ENCODE results near the gene EIF2AK3. TPM values are rescaled to one million over a fixed set of nuclear protein-coding genes. Genes with fewer than 3 reads are reported as not detected.

Gene EIF2AK3
- total RNA-seq, 2 donors from 2014 or later, result 10.2 to 13.4 TPM

DNA sequence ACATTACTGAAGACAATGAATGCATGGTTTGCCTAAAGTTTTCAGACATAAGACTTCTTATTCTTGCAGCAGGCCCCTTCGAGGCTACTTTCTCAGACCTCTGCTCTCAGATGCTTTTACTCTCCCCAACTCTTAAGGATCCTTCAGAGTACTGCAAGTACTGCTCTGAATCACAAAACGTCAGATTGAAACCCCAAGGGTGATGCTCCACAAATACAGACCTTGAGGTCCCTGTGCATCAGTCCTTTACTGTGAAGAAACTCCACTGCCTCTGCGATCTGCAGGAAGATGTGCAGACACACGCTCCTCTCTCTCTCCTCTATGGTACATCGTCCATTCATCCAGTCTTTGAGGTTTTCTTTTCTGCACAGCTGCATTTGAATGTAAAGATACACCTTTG is 52.8 kb downstream of the EIF2AK3 start:
- TF ChIP-seq, protein P1, sequence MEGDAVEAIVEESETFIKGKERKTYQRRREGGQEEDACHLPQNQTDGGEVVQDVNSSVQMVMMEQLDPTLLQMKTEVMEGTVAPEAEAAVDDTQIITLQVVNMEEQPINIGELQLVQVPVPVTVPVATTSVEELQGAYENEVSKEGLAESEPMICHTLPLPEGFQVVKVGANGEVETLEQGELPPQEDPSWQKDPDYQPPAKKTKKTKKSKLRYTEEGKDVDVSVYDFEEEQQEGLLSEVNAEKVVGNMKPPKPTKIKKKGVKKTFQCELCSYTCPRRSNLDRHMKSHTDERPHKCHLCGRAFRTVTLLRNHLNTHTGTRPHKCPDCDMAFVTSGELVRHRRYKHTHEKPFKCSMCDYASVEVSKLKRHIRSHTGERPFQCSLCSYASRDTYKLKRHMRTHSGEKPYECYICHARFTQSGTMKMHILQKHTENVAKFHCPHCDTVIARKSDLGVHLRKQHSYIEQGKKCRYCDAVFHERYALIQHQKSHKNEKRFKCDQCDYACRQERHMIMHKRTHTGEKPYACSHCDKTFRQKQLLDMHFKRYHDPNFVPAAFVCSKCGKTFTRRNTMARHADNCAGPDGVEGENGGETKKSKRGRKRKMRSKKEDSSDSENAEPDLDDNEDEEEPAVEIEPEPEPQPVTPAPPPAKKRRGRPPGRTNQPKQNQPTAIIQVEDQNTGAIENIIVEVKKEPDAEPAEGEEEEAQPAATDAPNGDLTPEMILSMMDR (IDR thresholded peaks at IDR 0.05), result no peak
- DNase-seq (ENCODE audit: low spot score), result no peak
- Histone ChIP-seq H3K27ac (no peak overlapping the region), H3K9me3 (no peaks in the 10 kb centered on the region), H3K4me3 (no peak overlapping the region), H3K27me3 (no peaks in the 10 kb centered on the region), H3K4me1 (no peaks in the 10 kb centered on the region), H3K36me3 (peaks cover 65% of the 10 kb centered on the region)

DNA sequence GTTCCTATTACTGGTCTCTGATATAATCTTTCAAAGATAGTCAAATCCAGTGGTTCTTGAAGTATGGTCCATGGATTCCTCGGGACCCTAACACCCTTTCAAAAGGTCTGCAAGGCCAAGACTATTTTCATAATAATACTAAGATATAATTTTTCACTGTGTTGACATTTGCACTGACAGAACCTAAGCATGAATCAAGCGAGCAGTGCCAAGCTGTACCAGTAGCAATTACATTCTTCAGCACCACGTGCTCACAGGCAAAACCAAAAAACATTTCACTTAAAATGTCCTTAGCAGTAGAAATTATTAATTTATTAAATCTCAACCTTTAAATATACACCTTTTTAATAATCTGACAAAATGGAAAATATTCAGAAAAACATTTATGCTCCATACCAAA is 59.1 kb downstream of the EIF2AK3 start:
- Histone ChIP-seq H3K4me1 (no peaks in the 10 kb centered on the region), H3K9me3 (no peaks in the 10 kb centered on the region), H3K4me3 (no peak overlapping the region), H3K27me3 (no peaks in the 10 kb centered on the region), H3K36me3 (peaks cover 25% of the 10 kb centered on the region), H3K27ac (no peak overlapping the region)
- TF ChIP-seq, protein P1 (IDR thresholded peaks at IDR 0.05), result no peak
- no peak for DNase-seq (ENCODE audit: low spot score)

DNA sequence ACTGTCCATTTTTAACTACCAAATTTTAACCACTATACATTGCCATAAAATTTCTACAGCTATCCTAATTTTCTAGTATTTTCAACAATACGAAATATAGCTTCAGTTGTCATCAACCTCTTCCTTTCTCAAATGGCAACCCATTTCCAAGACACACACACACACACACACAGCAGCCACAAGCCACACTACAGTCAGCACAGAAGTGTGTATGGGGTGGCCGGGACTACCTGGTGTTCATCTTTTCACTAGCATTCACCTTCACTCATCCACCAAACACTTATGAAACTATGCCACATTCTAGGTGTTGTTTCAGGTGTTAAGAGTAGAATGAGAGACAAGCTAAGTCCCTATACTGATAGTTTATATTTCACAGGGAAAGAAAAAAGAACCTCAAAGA is 62.9 kb downstream of the EIF2AK3 start:
- H3K36me3 ChIP-seq, result peaks cover 33% of the 10 kb centered on the region
- H3K4me3 ChIP-seq, result no peak overlapping the region
- H3K27me3 ChIP-seq, result no peaks in the 10 kb centered on the region
- H3K27ac ChIP-seq, result no peak overlapping the region
- no peak for DNase-seq (ENCODE audit: low spot score)
- TF ChIP-seq, protein P1 (IDR thresholded peaks at IDR 0.05), result no peak
- H3K4me1 ChIP-seq, result no peaks in the 10 kb centered on the region
- H3K9me3 ChIP-seq, result no peaks in the 10 kb centered on the region

DNA sequence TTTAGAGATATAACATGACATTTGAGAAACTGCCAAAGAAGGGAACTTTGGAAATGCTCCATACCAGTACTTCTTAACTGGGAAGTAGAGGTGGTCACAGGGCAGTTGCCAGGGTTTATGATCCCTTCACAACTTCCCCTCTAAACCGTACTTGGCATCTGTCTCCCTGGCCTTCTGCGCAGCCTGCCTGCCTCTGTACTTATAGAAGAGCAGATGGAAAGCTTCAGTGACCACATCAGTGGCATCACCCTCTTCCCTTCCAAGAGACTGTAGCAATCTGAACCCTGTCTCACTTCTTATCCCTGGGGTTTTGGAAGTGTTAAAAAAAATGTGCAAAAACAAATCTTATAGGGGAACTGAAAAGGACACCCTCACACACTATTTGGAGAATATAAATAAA is 64.1 kb downstream of the EIF2AK3 start:
- DNase-seq (ENCODE audit: low spot score), result no peak
- Histone ChIP-seq H3K27ac (no peak overlapping the region), H3K4me3 (no peak overlapping the region), H3K4me1 (no peaks in the 10 kb centered on the region), H3K27me3 (no peaks in the 10 kb centered on the region), H3K9me3 (no peaks in the 10 kb centered on the region), H3K36me3 (peaks cover 26% of the 10 kb centered on the region)
- TF ChIP-seq, protein P1 (IDR thresholded peaks at IDR 0.05), result no peak

DNA sequence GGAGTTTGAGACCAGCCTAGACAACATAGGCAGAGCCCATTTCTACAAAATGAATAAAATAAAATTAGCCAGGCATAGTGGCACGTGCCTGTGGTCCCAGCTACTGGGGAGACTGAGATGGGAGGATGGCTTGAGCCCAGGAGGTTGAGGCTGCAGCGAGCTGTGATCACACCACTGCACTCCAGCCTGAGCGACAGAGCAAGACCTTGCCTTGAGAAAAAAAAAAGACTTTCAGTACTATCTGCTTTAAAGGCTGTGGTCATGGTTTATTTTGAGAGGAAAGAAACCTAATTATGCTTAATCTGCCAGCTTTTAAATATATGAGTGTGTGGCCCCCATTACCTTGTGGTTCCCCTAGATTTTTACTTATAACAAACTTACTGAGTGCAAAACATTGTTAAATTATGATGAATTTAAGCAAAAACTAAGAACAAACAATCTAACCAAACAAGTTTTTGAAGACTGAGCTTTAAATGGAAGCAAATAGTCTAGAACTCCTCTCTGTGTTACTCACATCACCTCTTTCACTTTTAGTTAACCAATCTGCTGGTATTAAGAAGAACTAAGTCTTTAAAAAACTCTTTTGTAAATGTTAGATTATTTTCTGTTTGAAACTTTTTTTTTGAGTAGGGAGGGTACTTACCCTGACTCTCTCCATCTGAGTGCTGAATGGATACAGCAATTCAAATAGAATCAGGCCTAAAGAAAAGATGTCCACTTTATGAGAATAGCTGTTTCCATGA is 65.4 kb downstream of the EIF2AK3 start:
- DNase-seq (ENCODE audit: low spot score), result no peak
- peaks cover 36% of the 10 kb centered on the region for H3K36me3 ChIP-seq
- H3K4me1 ChIP-seq, result no peaks in the 10 kb centered on the region

More for the DNA sequence above, 65.4 kb downstream of the EIF2AK3 start:
- no peak overlapping the region for H3K27ac ChIP-seq
- no peak overlapping the region for H3K4me3 ChIP-seq
- TF ChIP-seq, protein P1 (IDR thresholded peaks at IDR 0.05), result no peak
- no peaks in the 10 kb centered on the region for H3K9me3 ChIP-seq
- no peaks in the 10 kb centered on the region for H3K27me3 ChIP-seq
